GM21576 (cell line): ENCODE measurements around the gene NPTN.
A peak's percentile ranks its signal among the peaks of the same experiment; 100 is the strongest.

ENCODE experiments used
- ATAC-seq: cut with Tn5 transposase; IDR thresholded peaks from one replicate; pipeline ENCODE4 v1.9.1; 2021; ENCODE audit warnings: mild to moderate bottlenecking, moderate library complexity; ENCODE audit not compliant: unreplicated experiment

The NPTN gene

DNA sequence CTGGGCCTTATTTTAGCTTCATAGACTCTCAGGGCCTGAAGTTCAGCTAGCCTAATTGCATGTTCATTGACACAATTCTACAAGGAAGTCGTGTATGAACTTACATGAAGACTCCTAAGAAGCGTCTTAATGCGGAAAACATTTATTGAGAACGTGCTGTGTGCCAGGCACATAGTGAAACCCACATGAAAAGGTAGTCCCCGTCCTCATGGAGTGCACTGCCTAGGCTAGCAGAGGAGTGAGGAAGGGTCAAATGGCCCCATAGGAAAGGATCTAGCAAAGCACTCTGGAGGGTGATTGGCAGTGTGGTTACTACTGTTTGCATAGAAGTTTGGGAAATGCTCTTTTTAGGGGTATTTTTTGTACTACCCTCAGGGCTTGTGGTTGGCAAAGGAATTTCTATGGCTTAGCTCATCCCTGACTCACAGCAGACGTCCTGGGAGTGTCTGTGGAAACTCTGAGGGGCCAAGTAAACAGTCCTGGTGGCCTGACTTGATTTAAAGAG is 854 bp upstream of the NPTN start:
- no peak for ATAC-seq

DNA sequence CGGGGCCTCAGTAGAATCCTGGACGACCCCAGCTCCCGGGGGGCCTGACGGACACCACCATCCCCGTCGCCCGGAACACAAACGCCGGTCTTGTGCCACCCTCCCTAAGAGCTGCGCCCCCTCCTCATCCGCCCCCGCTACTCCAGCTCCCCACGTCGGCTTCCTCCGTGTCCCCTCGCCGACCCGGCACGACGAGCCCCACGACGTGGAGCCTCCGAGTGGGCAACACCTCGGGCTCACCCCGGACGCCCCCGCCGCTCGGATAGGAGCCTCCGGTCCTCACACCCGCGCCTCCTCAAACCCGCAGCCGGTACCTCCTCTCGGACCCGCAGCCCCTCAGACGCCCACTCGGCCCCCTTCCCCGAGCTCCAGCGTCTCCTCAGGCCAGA is 525 bp downstream of the NPTN start:
- ATAC-seq, result peak; percentile 9

DNA sequence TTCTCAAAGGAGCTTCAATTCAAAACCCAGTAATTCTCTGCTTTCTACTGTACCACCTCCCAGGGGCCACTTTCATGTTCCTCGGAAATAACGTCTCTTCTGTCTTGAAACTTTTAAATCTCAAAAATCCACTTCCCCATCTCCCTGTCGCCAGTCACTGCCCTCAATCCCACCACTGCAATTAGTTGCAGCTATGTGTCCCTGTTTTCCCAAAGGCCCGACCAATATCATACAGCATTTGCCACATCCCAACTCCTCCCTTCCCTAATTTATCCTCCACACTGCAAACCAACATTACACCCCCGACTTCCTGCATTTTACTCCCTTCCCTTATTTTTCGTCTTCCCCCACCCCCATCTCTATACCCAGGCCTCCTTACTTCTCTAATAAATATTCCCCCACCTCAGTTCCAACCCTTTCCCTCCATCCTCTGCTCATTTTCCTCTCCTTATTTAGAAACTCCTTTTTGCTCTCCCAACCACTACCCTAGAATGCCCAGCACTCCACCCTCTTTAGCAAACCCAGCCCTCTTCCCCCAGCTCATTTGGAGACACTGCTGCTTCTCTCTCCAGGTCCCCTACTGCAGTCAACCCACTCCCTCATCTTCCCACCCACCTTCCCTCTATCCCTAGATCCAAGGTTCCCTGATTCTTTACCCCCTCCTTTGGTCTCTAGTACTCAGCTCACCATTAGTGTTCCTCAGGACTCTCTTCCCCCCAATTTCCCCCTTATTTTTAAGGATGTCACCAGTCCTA is 1.1 kb downstream of the NPTN start:
- ATAC-seq, result no peak

- ATAC-seq, result no peak
These were observed 2.2 kb downstream of the NPTN start for GRCh38 chr15:73630921-73631362.

DNA sequence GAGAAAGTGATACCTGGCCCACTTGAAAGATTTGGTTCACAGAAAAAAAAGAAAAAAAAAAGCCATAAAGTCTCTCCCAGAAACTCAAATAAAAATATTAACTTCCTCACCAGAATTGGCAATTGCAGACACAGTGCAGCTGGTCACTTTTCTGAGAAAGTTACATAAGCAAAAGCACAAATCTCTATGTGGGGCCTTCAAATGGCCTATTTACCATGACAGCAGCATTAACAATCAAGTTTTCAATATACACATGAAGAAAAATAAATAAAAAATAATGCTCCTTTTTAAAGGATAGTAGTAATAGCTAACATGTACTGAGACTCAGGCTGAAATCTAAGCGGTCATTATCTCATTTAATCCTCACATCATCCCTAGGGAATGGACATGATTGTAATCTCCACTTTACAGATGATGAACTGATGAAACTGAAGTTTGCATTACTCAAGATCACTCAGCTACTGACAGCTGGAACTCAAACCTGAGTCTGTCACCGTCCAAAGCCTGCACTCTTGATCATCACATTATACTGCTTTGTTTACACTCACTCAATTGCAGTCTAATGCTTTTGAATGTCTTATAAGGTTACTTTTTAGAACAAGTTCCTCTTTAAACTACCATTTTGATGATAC is 3.3 kb downstream of the NPTN start:
- ATAC-seq, result no peak

- no peak for ATAC-seq
These were observed 4.0 kb downstream of the NPTN start for GRCh38 chr15:73628976-73629797.

GRCh38 chr15:73628102-73628501 is 5.1 kb downstream of the NPTN start:
- ATAC-seq, result no peak

- no peak for ATAC-seq
These were observed 7.1 kb downstream of the NPTN start for GRCh38 chr15:73626072-73626471.

DNA sequence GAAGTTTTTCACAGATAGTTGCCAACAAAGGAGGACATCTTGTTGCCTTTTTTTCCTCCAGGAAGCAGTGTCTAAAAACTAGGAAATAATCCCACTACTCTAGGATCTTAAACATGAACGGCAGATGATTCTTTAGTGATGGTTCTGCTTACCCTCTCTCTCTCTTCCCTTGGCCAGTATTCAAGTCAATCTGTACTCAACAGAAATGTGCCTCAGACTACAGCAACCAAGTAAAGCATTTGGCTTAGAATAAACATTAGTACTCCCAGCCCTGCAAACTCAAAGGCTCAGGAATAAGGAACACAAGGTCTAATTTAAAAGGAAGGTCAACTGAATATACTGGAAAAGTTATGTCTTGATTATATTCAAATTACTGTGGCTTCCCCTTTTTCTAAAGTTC is 8.7 kb downstream of the NPTN start:
- no peak for ATAC-seq

DNA sequence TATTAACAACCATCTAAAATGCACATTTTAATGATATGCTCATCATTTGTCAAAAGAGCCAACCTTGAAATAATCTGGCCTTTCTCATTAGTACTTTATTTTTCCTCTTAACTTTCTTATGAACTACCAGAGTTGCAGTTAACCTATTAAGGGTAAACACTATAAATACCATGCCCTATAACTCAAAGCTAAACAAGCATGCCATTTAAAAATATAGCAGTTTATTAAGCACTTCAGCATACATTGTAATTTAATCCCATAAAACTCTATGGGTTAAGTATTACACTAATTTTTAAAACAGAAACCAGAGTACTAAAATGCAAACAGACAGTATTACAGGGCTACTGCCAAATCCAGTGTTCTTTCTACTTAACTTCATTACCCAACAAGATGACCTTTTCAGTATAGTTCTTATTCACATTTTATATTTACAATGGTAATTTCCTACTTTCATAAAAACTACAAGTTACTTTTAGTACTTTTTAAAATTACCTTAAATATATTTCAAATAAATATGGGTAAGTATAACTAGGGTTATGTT is 11.8 kb downstream of the NPTN start:
- no peak for ATAC-seq

GRCh38 chr15:73620078-73620477 is 13.1 kb downstream of the NPTN start:
- ATAC-seq, result no peak

- no peak for ATAC-seq
These were observed 15.3 kb downstream of the NPTN start for GRCh38 chr15:73617913-73618312.

- no peak for ATAC-seq
These were observed 15.8 kb downstream of the NPTN start for GRCh38 chr15:73617301-73617831.

DNA sequence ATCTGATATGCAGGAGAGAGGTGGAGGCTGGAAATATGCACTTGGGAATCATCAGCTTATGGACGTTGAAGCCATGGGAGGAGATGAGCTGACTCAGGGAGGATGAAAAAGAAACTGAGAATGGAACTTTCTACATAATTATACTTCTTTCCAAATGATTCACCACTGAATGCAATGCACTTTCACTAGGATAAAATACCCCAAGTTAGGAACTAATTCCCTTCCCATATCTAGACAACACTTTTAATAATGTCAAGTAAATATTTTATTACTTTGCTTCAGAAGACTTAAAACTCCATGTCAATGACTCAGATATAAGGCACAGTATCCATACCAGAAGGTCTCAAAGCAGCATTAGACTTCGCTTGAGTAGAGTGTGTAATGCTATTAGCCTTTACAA is 24.2 kb downstream of the NPTN start:
- no peak for ATAC-seq

DNA sequence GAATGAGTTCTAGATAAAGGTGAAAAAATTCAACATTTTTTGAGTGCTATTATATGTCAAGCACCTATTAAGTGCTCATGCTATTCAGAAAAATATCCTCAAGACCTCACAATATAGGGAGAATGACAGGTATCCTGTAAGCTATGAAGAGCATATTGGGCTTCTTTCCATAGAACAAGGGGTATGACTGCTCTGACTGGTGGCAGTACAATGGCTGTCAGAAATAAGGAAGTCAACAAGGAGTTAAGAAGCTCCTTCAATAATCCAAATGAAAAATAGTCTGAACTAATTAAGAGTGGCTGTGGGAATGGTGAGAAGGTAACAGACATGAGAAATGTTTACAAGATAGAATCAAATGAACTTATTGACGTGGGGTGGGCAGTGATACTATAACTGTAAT is 24.7 kb downstream of the NPTN start:
- no peak for ATAC-seq

- ATAC-seq, result no peak
These were observed 25.3 kb downstream of the NPTN start for GRCh38 chr15:73607843-73608242.

DNA sequence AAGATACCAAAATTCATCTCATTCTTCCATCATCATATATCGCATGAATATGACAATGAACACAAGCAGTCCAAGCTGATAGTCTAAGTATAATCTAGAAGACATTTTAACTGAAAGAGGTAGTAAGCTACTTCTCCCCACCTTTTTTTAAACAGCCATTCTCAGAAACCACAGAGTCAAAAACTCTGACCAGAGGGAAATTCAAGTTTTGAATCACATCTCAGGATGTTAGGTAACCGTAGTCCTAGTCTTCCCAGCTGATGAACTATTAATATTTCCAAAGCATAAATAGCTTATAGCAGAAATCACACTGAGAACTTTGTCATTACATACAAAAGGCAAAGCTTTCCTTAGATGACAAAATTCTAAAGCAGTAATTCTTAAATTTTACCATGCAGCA is 25.8 kb downstream of the NPTN start:
- no peak for ATAC-seq

GRCh38 chr15:73605759-73606436 is 27.3 kb downstream of the NPTN start:
- no peak for ATAC-seq

GRCh38 chr15:73604477-73604876 is 28.7 kb downstream of the NPTN start:
- ATAC-seq, result no peak

DNA sequence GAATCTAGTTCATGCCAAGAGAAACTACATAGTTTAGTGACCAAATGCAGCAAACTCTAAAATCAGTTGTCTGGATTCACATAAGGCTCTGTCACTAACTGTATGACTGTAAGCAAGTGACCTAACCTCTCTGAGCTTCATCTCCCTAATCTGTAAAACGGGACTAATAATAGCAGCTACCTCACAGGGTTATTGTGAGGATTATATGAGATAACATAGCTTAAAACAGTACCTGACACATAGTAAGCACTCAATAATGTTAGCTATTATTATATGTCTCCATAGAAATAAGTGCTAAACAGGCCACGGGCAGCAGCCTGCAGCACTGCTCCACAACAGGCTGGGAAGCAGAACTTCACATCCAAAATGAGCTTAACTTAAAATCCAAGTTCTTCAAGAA is 30.2 kb downstream of the NPTN start:
- ATAC-seq, result no peak

GRCh38 chr15:73602446-73602843 is 30.7 kb downstream of the NPTN start:
- ATAC-seq, result no peak
